Activated naive CD4-positive, alpha-beta T cell treated with anti-CD3 and anti-CD28 coated beads, Interleukin-2, amount 10 ng/mL, durations not matched to agents 7 days and 5 days (primary cell): Measurements from ENCODE around the gene COIL.

Experiments used
- CTCF ChIA-PET: fragments of 350-600 bp; sonication (Branson Sonifier 250); formaldehyde crosslinking; loops from one replicate; lab custom pipeline; 2021; ENCODE audit warnings: antibody characterized with exemption; lab: Charles Lee
- DNase-seq: peaks from one replicate; pipeline ENCODE4 v3.0.0-alpha.2; 2020
- H3K27ac Mint-ChIP-seq: one replicate; pipeline ENCODE4 v1.8.0; 2021; ENCODE audit warnings: mild to moderate bottlenecking, moderate library complexity, mixed read lengths
- H3K27me3 Mint-ChIP-seq: one replicate; pipeline ENCODE4 v1.8.0; 2021; ENCODE audit warnings: mild to moderate bottlenecking, mixed read lengths
- H3K36me3 Mint-ChIP-seq: one replicate; pipeline ENCODE4 v1.8.0; 2021; ENCODE audit warnings: mixed read lengths
- H3K4me1 Mint-ChIP-seq: one replicate; pipeline ENCODE4 v1.8.0; 2021; ENCODE audit warnings: mixed read lengths
- H3K4me3 Mint-ChIP-seq: one replicate; pipeline ENCODE4 v1.8.0; 2021; ENCODE audit warnings: mild to moderate bottlenecking, moderate library complexity, mixed read lengths
- H3K9me3 Mint-ChIP-seq: one replicate; pipeline ENCODE4 v1.8.0; 2021; ENCODE audit warnings: mixed read lengths

The COIL gene

GRCh38 chr17:56897646-56898424 is 63.0 kb downstream of the COIL start:
- Mint-ChIP-seq H3K4me3 (no peak overlapping the region), H3K36me3 (peaks cover 78% of the 10 kb centered on the region), H3K27ac (no peak overlapping the region), H3K9me3 (no peaks in the 10 kb centered on the region), H3K27me3 (no peaks in the 10 kb centered on the region), H3K4me1 (peaks cover 5% of the 10 kb centered on the region)
- no peak for DNase-seq
- CTCF ChIA-PET = no interaction called here

GRCh38 chr17:56896968-56897359 is 63.9 kb downstream of the COIL start:
- Mint-ChIP-seq H3K27me3 (no peaks in the 10 kb centered on the region), H3K27ac (no peak overlapping the region), H3K9me3 (no peaks in the 10 kb centered on the region), H3K36me3 (peaks cover 77% of the 10 kb centered on the region), H3K4me1 (peaks cover 5% of the 10 kb centered on the region), H3K4me3 (no peak overlapping the region)
- CTCF ChIA-PET = interaction anchor here (0.7 kb wide), 1 partner anchor 49 kb away, joined by 4 read pairs; no protein-coding TSS in a partner anchor
- no peak for DNase-seq

- H3K36me3 Mint-ChIP-seq = peaks cover 78% of the 10 kb centered on the region
- no peaks in the 10 kb centered on the region for H3K9me3 Mint-ChIP-seq
- CTCF ChIA-PET = interaction anchor here (0.7 kb wide), 1 partner anchor 49 kb away, joined by 4 read pairs; no protein-coding TSS in a partner anchor
- H3K4me1 Mint-ChIP-seq = peaks cover 5% of the 10 kb centered on the region
- no peak for DNase-seq
- H3K27ac Mint-ChIP-seq = no peak overlapping the region
- H3K27me3 Mint-ChIP-seq = no peaks in the 10 kb centered on the region
- H3K4me3 Mint-ChIP-seq = no peak overlapping the region
Observed at GRCh38 chr17:56896217-56896967, 64.5 kb downstream of the COIL start.

GRCh38 chr17:56894859-56895455 is 65.9 kb downstream of the COIL start:
- Mint-ChIP-seq H3K27me3 (no peaks in the 10 kb centered on the region), H3K4me1 (peaks cover 5% of the 10 kb centered on the region), H3K36me3 (peaks cover 82% of the 10 kb centered on the region), H3K9me3 (no peaks in the 10 kb centered on the region), H3K27ac (no peak overlapping the region), H3K4me3 (no peak overlapping the region)
- CTCF ChIA-PET = interaction anchor here (1.4 kb wide), 1 partner anchor 45 kb away, joined by 4 read pairs; no protein-coding TSS in a partner anchor
- no peak for DNase-seq

GRCh38 chr17:56893503-56893902 is 67.3 kb downstream of the COIL start:
- CTCF ChIA-PET = interaction anchor here (0.9 to 1.6 kb wide), 3 partner anchors 12 to 46 kb away, joined by 3 to 4 read pairs (median 3); no protein-coding TSS in a partner anchor
- Mint-ChIP-seq H3K4me1 (peaks cover 4% of the 10 kb centered on the region), H3K27me3 (no peaks in the 10 kb centered on the region), H3K27ac (no peak overlapping the region), H3K4me3 (no peak overlapping the region), H3K9me3 (peaks cover 2% of the 10 kb centered on the region), H3K36me3 (peaks cover 85% of the 10 kb centered on the region)
- no peak for DNase-seq

- Mint-ChIP-seq H3K36me3 (peaks cover 84% of the 10 kb centered on the region), H3K27ac (no peak overlapping the region), H3K4me3 (no peak overlapping the region), H3K27me3 (no peaks in the 10 kb centered on the region), H3K9me3 (peaks cover 12% of the 10 kb centered on the region), H3K4me1 (peaks cover under 1% of the 10 kb centered on the region)
- CTCF ChIA-PET = interaction anchor here (1.6 kb wide), 1 partner anchor 47 kb away, joined by 4 read pairs; no protein-coding TSS in a partner anchor
- no peak for DNase-seq
Observed at GRCh38 chr17:56892333-56892732, 68.5 kb downstream of the COIL start.

GRCh38 chr17:56891751-56892150 is 69.1 kb downstream of the COIL start:
- Mint-ChIP-seq H3K27ac (no peak overlapping the region), H3K36me3 (peaks cover 88% of the 10 kb centered on the region), H3K4me1 (no peaks in the 10 kb centered on the region), H3K9me3 (peaks cover 14% of the 10 kb centered on the region), H3K27me3 (no peaks in the 10 kb centered on the region), H3K4me3 (no peak overlapping the region)
- CTCF ChIA-PET = interaction anchor here (1.6 kb wide), 1 partner anchor 48 kb away, joined by 4 read pairs; no protein-coding TSS in a partner anchor
- DNase-seq = peak; percentile 56

- CTCF ChIA-PET = interaction anchor here (1.3 kb wide), 1 partner anchor 46 kb away, joined by 3 read pairs; no protein-coding TSS in a partner anchor
- H3K4me3 Mint-ChIP-seq = no peak overlapping the region
- H3K36me3 Mint-ChIP-seq = peaks cover 94% of the 10 kb centered on the region
- no peaks in the 10 kb centered on the region for H3K27me3 Mint-ChIP-seq
- no peak overlapping the region for H3K27ac Mint-ChIP-seq
- no peak for DNase-seq
- no peaks in the 10 kb centered on the region for H3K4me1 Mint-ChIP-seq
- H3K9me3 Mint-ChIP-seq = peaks cover 14% of the 10 kb centered on the region
Observed at GRCh38 chr17:56890906-56891674, 69.8 kb downstream of the COIL start.

- Mint-ChIP-seq H3K27ac (no peak overlapping the region), H3K4me1 (no peaks in the 10 kb centered on the region), H3K36me3 (peaks cover 88% of the 10 kb centered on the region), H3K9me3 (peaks cover 14% of the 10 kb centered on the region), H3K27me3 (no peaks in the 10 kb centered on the region), H3K4me3 (no peak overlapping the region)
- no peak for DNase-seq
- CTCF ChIA-PET = interaction anchor here (1.3 kb wide), 1 partner anchor 46 kb away, joined by 3 read pairs; no protein-coding TSS in a partner anchor
Observed at GRCh38 chr17:56890390-56890789, 70.5 kb downstream of the COIL start.
